Adrenal gland (tissue), 12 donors: ENCODE measurements around the gene C17orf50. TPM values are rescaled to one million over a fixed set of nuclear protein-coding genes. Genes with fewer than 3 reads are reported as not detected.

Experiments
- DNase-seq, 7 donors: peaks; one replicate each; pipeline ENCODE4 v3.0.0-alpha.2; 2019 to 2020
- H3K27ac ChIP-seq, 5 donors: fragments of 200-600 bp; sonication (generic) in 4 of 5; 1 replicate in 3 of 5; 2 replicates in 2 of 5; pipeline versions ENCODE4 v1.5.1 to v1.8.0; 2016 to 2020; ENCODE audit warnings: mild to moderate bottlenecking in 1 of 5
- H3K27me3 ChIP-seq: fragments of 200-600 bp; 2 replicates; pipeline ENCODE4 v1.8.0; 2021
- H3K36me3 ChIP-seq, 2 donors: fragments of 200-600 bp; replicated peaks in 1 of 2; 1 replicate in 1 of 2; 2 replicates in 1 of 2; pipeline versions ENCODE4 v1.5.1 to v1.8.0; 2018 to 2022
- H3K4me1 ChIP-seq, 2 donors: fragments of 200-600 bp; replicated peaks in 1 of 2; 1 replicate in 1 of 2; 2 replicates in 1 of 2; pipeline versions ENCODE4 v1.5.1 to v1.8.0; 2018 to 2021
- H3K4me3 ChIP-seq, 4 donors: fragments of 200-600 bp; sonication (generic) in 3 of 4; one replicate each; pipeline ENCODE4 v1.5.1; 2016 to 2018
- H3K9me3 ChIP-seq, 3 donors: fragments of 200-600 bp; sonication (generic) in 1 of 3; replicated peaks in 1 of 3; 1 replicate in 2 of 3; 2 replicates in 1 of 3; pipeline versions ENCODE4 v1.5.1 to v1.8.0; 2016 to 2021
- POLR2A ChIP-seq, 2 donors: fragments of 450-650 bp; IDR thresholded peaks; one replicate each; pipeline ENCODE4 v1.6.1; 2017; ENCODE audit warnings: antibody characterized with exemption in 2 of 2, mild to moderate bottlenecking in 2 of 2, moderate library complexity in 1 of 2
- WGBS, 4 donors: extraction: QIAGEN DNeasy Blood & Tissue Kit in 2 of 4; methylation state at CpG; one replicate each; pipeline versions ENCODE4 v1.1.5 to v1.1.7; 2013 to 2017; 5-methylcytosine and 5-hydroxymethylcytosine counted together
- intact Hi-C, 2 donors: fragments of 100-400 bp; cut with DNase I; formaldehyde crosslinking; loops; one replicate each; pipeline versions ENCODE4 v1.14.1 to v1.15.0; 2022 to 2023
- polyA plus RNA-seq, 3 donors: library from polyadenylated mRNA; stranded (reverse); fragments of 200-250 nt in 2 of 3; fragments of 350-450 nt in 1 of 3; fragmentation: Illumina TruSeq in 1 of 3; extraction: RNeasy Lipid Tissue Mini Kit (QIAGEN cat#74804) in 1 of 3; gene quantifications; one replicate each; pipeline ENCODE4 v1.2.3, GENCODE V29; 2013 to 2014
- total RNA-seq, 9 donors: library from RNA; depleted of rRNA in 4 of 9; stranded (reverse); fragments of >200 nt in 4 of 9; fragments of 120-200 nt in 1 of 9; fragmentation: NEBNext Ultra II Directional in 1 of 9; extraction: Animal tissue kit (Norgen Biotek cat#: 25700) in 1 of 9; gene quantifications; one replicate each; pipeline versions ENCODE4 v1.1.0 to v1.2.4, GENCODE V29; 2013 to 2023
- TF ChIP-seq, protein P1 (sequence below), 6 experiments: fragments of 450-650 bp in 4 of 6; fragments of 200-600 bp in 2 of 6; sonication (generic) in 1 of 6; IDR thresholded peaks; 1 replicate in 5 of 6; 2 replicates in 1 of 6; pipeline versions ENCODE4 v1.5.1 to v1.8.0; 2016 to 2021; ENCODE audit warnings: antibody characterized with exemption in 6 of 6, mild to moderate bottlenecking in 2 of 6, moderate library complexity in 1 of 6
- donor health status: healthy with polysubstance abuse.
- donor health status: Bipolar disorder and iron deficiency.
- donor health status: DM: yes; HTN: yes; CAD: no.
- donor health status: DM: no; HTN: no; CAD: no.
- donor health status: DM: no; HTN: no; CAD: no.
- donor health status: DM: yes; HTN: yes; CAD: no.

Gene C17orf50
- total and polyA plus RNA-seq, 12 donors: 0.07 to 0.83 (median 0.18) TPM; not detected in 8

DNA sequence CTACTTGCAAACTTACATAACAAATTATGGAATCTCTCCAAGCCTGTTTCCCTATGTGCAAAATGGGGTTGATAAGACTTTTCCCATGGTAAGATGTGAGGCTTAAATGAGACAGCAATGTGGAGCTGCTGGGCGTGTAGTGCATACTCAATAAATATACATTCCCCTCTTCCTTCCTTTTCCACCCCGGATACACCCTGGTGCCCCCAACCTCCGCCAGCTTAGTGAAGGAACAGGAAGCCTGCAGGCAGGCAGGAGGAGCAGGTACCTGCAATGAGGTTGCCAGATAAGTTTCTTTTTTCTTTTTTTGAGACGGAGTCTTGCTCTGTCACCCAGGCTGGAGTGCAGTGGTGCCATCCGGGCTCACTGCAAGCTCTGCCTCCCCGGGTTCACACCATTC is 14.9 kb downstream of the C17orf50 start:
- no peaks in the 10 kb centered on the region for H3K27me3 ChIP-seq
- intact Hi-C loops: no loop called here
- no peaks in the 10 kb centered on the region for H3K4me1 ChIP-seq
- no peak overlapping the region for H3K4me3 ChIP-seq
- no peak for TF ChIP-seq POLR2A (IDR thresholded peaks at IDR 0.05)
- TF ChIP-seq, protein P1, sequence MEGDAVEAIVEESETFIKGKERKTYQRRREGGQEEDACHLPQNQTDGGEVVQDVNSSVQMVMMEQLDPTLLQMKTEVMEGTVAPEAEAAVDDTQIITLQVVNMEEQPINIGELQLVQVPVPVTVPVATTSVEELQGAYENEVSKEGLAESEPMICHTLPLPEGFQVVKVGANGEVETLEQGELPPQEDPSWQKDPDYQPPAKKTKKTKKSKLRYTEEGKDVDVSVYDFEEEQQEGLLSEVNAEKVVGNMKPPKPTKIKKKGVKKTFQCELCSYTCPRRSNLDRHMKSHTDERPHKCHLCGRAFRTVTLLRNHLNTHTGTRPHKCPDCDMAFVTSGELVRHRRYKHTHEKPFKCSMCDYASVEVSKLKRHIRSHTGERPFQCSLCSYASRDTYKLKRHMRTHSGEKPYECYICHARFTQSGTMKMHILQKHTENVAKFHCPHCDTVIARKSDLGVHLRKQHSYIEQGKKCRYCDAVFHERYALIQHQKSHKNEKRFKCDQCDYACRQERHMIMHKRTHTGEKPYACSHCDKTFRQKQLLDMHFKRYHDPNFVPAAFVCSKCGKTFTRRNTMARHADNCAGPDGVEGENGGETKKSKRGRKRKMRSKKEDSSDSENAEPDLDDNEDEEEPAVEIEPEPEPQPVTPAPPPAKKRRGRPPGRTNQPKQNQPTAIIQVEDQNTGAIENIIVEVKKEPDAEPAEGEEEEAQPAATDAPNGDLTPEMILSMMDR (IDR thresholded peaks at IDR 0.05): no peak
- no peak overlapping the region for H3K27ac ChIP-seq
- no peaks in the 10 kb centered on the region for H3K36me3 ChIP-seq
- WGBS, 4 donors: 67 to 87% (median 76%) methylated on average over 6 of the region's 6 CpGs
- no peaks in the 10 kb centered on the region for H3K9me3 ChIP-seq
- no peak for DNase-seq

DNA sequence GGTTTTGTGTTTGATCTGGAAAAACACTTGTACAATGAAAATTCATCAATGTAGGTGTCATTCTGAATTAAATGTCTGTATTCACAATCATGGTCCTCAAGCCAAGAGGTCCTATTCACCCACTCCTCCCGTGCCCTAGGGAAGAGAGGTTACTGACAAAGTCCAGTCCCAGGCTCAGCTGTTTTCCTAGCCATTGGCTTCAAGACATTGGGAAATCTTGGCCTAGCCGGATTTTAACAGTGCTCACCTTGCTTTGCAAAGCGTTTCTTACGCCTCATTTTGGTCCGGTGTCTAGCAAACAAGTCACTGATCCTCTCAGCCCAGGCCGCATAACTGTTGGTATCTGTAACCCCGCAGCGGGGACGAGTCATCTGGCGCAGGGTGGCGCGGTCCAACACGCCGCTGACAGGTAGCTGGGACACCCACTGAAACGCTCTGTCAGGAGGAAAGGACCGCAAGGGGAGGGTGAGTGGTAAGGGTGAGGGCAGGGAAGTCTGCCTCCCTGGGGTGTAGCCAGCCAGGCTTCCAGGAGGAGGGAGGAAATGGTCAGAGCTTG is 18.0 kb downstream of the C17orf50 start:
- no peak for DNase-seq
- Histone ChIP-seq H3K27ac (no peak overlapping the region), H3K4me3 (no peak overlapping the region), H3K4me1 (peaks cover 8 to 9% of the 10 kb centered on the region in 2 donors), H3K36me3 (no peaks in the 10 kb centered on the region), H3K9me3 (no peaks in the 10 kb centered on the region), H3K27me3 (no peaks in the 10 kb centered on the region)
- TF ChIP-seq, protein P1 (IDR thresholded peaks at IDR 0.05): no peak
- no peak for TF ChIP-seq POLR2A (IDR thresholded peaks at IDR 0.05)
- intact Hi-C loops: no loop called here
- WGBS, 4 donors: 93 to 97% (median 94%) methylated on average over 16 of the region's 16 CpGs

DNA sequence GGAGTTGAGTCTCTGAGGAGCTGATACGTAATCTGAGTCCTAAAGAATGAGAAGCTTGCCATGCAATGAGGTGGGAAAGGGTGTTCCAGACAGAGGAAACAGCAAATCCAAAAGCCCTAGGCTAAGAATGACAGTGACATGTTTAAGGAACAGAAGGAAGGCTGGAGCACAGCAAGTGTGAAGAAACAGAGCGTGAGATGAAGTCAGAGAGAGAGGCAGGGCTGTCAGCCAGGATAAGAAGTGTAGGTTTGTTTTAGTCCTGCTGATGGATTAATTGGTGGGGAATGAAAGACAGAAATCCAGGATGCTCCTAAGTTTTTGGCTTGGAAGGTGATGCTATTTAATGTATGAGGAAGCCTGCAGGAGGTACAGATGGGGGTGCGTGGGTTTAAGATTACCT is 20.3 kb downstream of the C17orf50 start:
- Histone ChIP-seq H3K27me3 (no peaks in the 10 kb centered on the region), H3K4me3 (no peak overlapping the region), H3K9me3 (no peaks in the 10 kb centered on the region), H3K27ac (no peak overlapping the region), H3K4me1 (peaks cover 19 to 25% of the 10 kb centered on the region in 2 donors), H3K36me3 (no peaks in the 10 kb centered on the region)
- 90 to 96% (median 91%) methylated on average over 3 of the region's 3 CpGs for WGBS, 4 donors
- TF ChIP-seq, protein P1 (IDR thresholded peaks at IDR 0.05): no peak
- no peak for TF ChIP-seq POLR2A (IDR thresholded peaks at IDR 0.05)
- intact Hi-C loops: no loop called here
- DNase-seq: no peak

DNA sequence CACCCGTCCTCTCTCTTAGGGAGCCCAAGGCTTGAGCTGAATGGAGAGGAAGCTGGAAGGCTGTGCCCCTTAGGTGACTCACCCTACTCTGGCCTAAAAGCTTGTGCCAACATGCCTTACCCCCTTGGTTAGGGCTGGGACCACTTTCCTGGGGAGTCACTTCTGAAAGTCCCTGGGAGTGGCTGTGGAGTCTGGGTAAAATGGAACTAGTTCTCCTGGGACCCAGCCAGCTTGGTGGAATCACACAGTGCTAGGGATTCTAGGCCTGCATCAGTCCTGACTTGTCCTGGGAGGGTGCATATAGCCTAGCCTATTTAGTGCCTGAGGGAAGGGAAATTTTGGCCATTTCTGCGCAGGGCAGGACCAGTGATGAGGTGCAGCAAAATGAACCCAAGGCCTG is 24.2 kb downstream of the C17orf50 start:
- H3K27ac ChIP-seq: peak overlapping the region in 2 of 5 donors; percentile 75 to 88
- no peak overlapping the region for H3K4me3 ChIP-seq
- H3K27me3 ChIP-seq: no peaks in the 10 kb centered on the region
- WGBS, 4 donors: 65 to 77% (median 71%) methylated on average over 2 of the region's 2 CpGs
- no peaks in the 10 kb centered on the region for H3K36me3 ChIP-seq
- intact Hi-C loops: no loop called here
- peaks cover 29 to 42% of the 10 kb centered on the region in 2 donors for H3K4me1 ChIP-seq
- peak in 1 of 7 donors; percentile 15 for DNase-seq
- TF ChIP-seq POLR2A (IDR thresholded peaks at IDR 0.05): no peak
- TF ChIP-seq, protein P1 (IDR thresholded peaks at IDR 0.05): no peak
- H3K9me3 ChIP-seq: no peaks in the 10 kb centered on the region
